HCT116 (cell line): ENCODE results near the gene SMYD3. TPM values are rescaled to one million over a fixed set of nuclear protein-coding genes. Genes with fewer than 3 reads are reported as not detected.

Source experiments
- ATAC-seq: fragments of 200-7000 bp; cut with Tn5 transposase; 2 replicates; pipeline ENCODE4 v1.9.1; 2020; ENCODE audit warnings: mild to moderate bottlenecking, moderate library complexity
- BruUV-seq: library from RNA; stranded (reverse); fragments of 400-500 nt; replicated peaks from 2 replicates; lab custom pipeline; 2021; lab: Mats Ljungman, UMichigan
- CTCF ChIA-PET: fragments of 300-600 bp; sonication (Branson Sonifier 250); formaldehyde crosslinking; loops from one replicate; lab custom pipeline; 2021; ENCODE audit warnings: antibody characterized with exemption; lab: Charles Lee
- POLR2A ChIA-PET: fragments of 300-600, 350-600 bp; sonication (Branson Sonifier 250); formaldehyde crosslinking; loops from one replicate; lab custom pipeline; 2021; ENCODE audit warnings: antibody characterized with exemption; lab: Charles Lee
- RAD21 ChIA-PET, 2 experiments: fragments of 300-600 bp; sonication (Branson Sonifier 250); formaldehyde crosslinking; loops; one replicate each; lab custom pipeline; 2023; ENCODE audit warnings: low total read pairs in 2 of 2; ENCODE audit not compliant: uncharacterized antibody in 2 of 2, unreplicated experiment in 2 of 2, low non-redundant PET in 1 of 2; lab: Charles Lee
- DNase-seq: peaks from one replicate; pipeline ENCODE4 v3.0.0-alpha.2; 2010; ENCODE audit warnings: low read depth, low spot score
- H2AFZ ChIP-seq: fragments of 200-600 bp; shearing (Covaris generic), sonication (generic); 2 replicates; pipeline ENCODE4 v1.6.1; 2017; ENCODE audit warnings: low read depth, mixed run types, mixed read lengths, antibody characterized with exemption, low read length; ENCODE audit not compliant: poor library complexity, severe bottlenecking
- H3K27ac ChIP-seq: 2 replicates; pipeline ENCODE4 v1.5.1; 2012; ENCODE audit warnings: low read depth, low read length
- H3K27me3 ChIP-seq: fragments of 200-600 bp; sonication (generic); 2 replicates; pipeline ENCODE4 v1.6.1; 2016; ENCODE audit warnings: mixed run types, low read length, mixed read lengths; ENCODE audit not compliant: insufficient read depth
- H3K36me3 ChIP-seq, 2 experiments: fragments of 200-500 bp in 1 of 2; fragments of 200-600 bp in 1 of 2; sonication (Bioruptor generic) in 1 of 2; sonication (generic) in 1 of 2; 2 replicates each; pipeline versions ENCODE4 v1.5.1 to v1.6.1; 2014 to 2016; ENCODE audit warnings: low read length in 2 of 2, inconsistent platforms in 1 of 2, mixed read lengths in 1 of 2, mixed run types in 1 of 2; ENCODE audit not compliant: insufficient read depth in 2 of 2, control insufficient read depth in 1 of 2
- H3K4me1 ChIP-seq, 2 experiments: fragments of 200-600 bp in 1 of 2; sonication (generic) in 1 of 2; 2 replicates each; pipeline versions ENCODE4 v1.5.1 to v1.6.1; 2012 to 2017; ENCODE audit warnings: low read length in 2 of 2, inconsistent platforms in 1 of 2, mild to moderate bottlenecking in 1 of 2, mixed read lengths in 1 of 2, mixed run types in 1 of 2, moderate library complexity in 1 of 2; ENCODE audit not compliant: insufficient read depth in 2 of 2, control insufficient read depth in 1 of 2
- H3K4me2 ChIP-seq: fragments of 200-600 bp; sonication (generic); 2 replicates; pipeline ENCODE4 v1.6.1; 2017; ENCODE audit warnings: mixed run types, low read length, mixed read lengths
- H3K4me3 ChIP-seq, 2 experiments: fragments of 200-600 bp in 1 of 2; sonication (generic) in 1 of 2; replicated peaks in 1 of 2; 2 replicates each; pipeline ENCODE4 v1.5.1; 2011 to 2016; ENCODE audit warnings: low read length in 2 of 2, control low read depth in 1 of 2, low read depth in 1 of 2, mild to moderate bottlenecking in 1 of 2, mixed read lengths in 1 of 2, mixed run types in 1 of 2
- H3K79me2 ChIP-seq: fragments of 200-600 bp; sonication (generic); 2 replicates; pipeline ENCODE4 v1.6.1; 2017; ENCODE audit warnings: mild to moderate bottlenecking, mixed run types, low read length, moderate library complexity, mixed read lengths; ENCODE audit not compliant: insufficient read depth
- H3K9ac ChIP-seq: fragments of 200-600 bp; sonication (generic); 2 replicates; pipeline ENCODE4 v1.6.1; 2016; ENCODE audit warnings: low read length, mixed read lengths
- H3K9me2 ChIP-seq: fragments of 200-600 bp; sonication (generic), shearing (Covaris generic); 2 replicates; pipeline ENCODE4 v1.6.1; 2017; ENCODE audit warnings: mixed run types, mild to moderate bottlenecking, moderate library complexity; ENCODE audit not compliant: insufficient read depth
- H3K9me3 ChIP-seq, 2 experiments: fragments of 200-500 bp in 1 of 2; fragments of 200-600 bp in 1 of 2; sonication (Bioruptor generic) in 1 of 2; sonication (generic) in 1 of 2; 2 replicates each; pipeline ENCODE4 v1.6.1; 2014 to 2017; ENCODE audit warnings: low read length in 2 of 2, mixed read lengths in 2 of 2, inconsistent platforms in 1 of 2, low read depth in 1 of 2, mild to moderate bottlenecking in 1 of 2, mixed run types in 1 of 2, moderate library complexity in 1 of 2; ENCODE audit not compliant: control insufficient read depth in 1 of 2, insufficient read depth in 1 of 2
- H4K20me1 ChIP-seq: fragments of 200-600 bp; sonication (generic), shearing (Covaris generic); 2 replicates; pipeline ENCODE4 v1.6.1; 2017; ENCODE audit warnings: mixed run types, mild to moderate bottlenecking, moderate library complexity; ENCODE audit not compliant: insufficient read depth
- CEBPB ChIP-seq: IDR thresholded peaks from 2 replicates; pipeline ENCODE4 v1.6.1; 2012; ENCODE audit warnings: low read depth
- EGR1 ChIP-seq: IDR thresholded peaks from 2 replicates; pipeline ENCODE4 v1.6.1; 2012; ENCODE audit warnings: low read depth
- ELF1 ChIP-seq: IDR thresholded peaks from 2 replicates; pipeline ENCODE4 v1.6.1; 2012; ENCODE audit warnings: low read depth, borderline replicate concordance
- EZH2 ChIP-seq: fragments of 200-600 bp; sonication (generic); IDR thresholded peaks from 2 replicates; pipeline ENCODE4 v1.6.1; 2017; ENCODE audit warnings: antibody characterized with exemption, mixed run types
- EZH2phosphoT487 ChIP-seq: fragments of 200-600 bp; IDR thresholded peaks from 2 replicates; pipeline ENCODE4 v1.6.1; 2018; ENCODE audit warnings: antibody characterized with exemption, borderline replicate concordance
- FOSL1 ChIP-seq: IDR thresholded peaks from 2 replicates; pipeline ENCODE4 v1.6.1; 2012; ENCODE audit warnings: low read depth
- RAD21 ChIP-seq: IDR thresholded peaks from 2 replicates; pipeline ENCODE4 v1.6.1; 2012; ENCODE audit warnings: low read depth, mild to moderate bottlenecking
- SIN3A ChIP-seq: IDR thresholded peaks from 2 replicates; pipeline ENCODE4 v1.6.1; 2012; ENCODE audit warnings: low read depth
- SP1 ChIP-seq: IDR thresholded peaks from 2 replicates; pipeline ENCODE4 v1.6.1; 2012; ENCODE audit warnings: low read depth
- SRF ChIP-seq: IDR thresholded peaks from 2 replicates; pipeline ENCODE4 v1.6.1; 2012; ENCODE audit warnings: low read depth
- TCF7L2 ChIP-seq: IDR thresholded peaks from 2 replicates; pipeline ENCODE4 v1.7.0; 2011; ENCODE audit warnings: borderline replicate concordance, inconsistent platforms; ENCODE audit not compliant: insufficient read depth, insufficient read length; ENCODE audit errors: extremely low read depth
- YY1 ChIP-seq: IDR thresholded peaks from 2 replicates; pipeline ENCODE4 v1.6.1; 2011; ENCODE audit warnings: low read length, low read depth, moderate library complexity, mild to moderate bottlenecking; ENCODE audit not compliant: insufficient replicate concordance; ENCODE audit errors: extremely low read depth
- ZFX ChIP-seq: fragments of 450-650 bp; IDR thresholded peaks from 2 replicates; pipeline ENCODE4 v1.6.1; 2017
- intact Hi-C: fragments of 100-400 bp; cut with micrococcal nuclease; formaldehyde crosslinking; loops from 2 replicates; pipeline ENCODE4 v1.10.0; 2022
- total RNA-seq: library from RNA; stranded (reverse); gene quantifications from one replicate; pipeline ENCODE4 v1.2.1, GENCODE V29; 2021; ENCODE audit not compliant: unreplicated experiment
- TF ChIP-seq, protein P1 (sequence below): IDR thresholded peaks from 2 replicates; pipeline ENCODE4 v1.6.1; 2012
- TF ChIP-seq, protein P2 (sequence below): IDR thresholded peaks from 2 replicates; pipeline ENCODE4 v1.6.1; 2012; ENCODE audit warnings: low read depth
- TF ChIP-seq, protein P3 (sequence below): IDR thresholded peaks from 2 replicates; pipeline ENCODE4 v1.6.1; 2012

Gene SMYD3
- total RNA-seq, 1 experiment from 2014 or later: 33.6 TPM

DNA sequence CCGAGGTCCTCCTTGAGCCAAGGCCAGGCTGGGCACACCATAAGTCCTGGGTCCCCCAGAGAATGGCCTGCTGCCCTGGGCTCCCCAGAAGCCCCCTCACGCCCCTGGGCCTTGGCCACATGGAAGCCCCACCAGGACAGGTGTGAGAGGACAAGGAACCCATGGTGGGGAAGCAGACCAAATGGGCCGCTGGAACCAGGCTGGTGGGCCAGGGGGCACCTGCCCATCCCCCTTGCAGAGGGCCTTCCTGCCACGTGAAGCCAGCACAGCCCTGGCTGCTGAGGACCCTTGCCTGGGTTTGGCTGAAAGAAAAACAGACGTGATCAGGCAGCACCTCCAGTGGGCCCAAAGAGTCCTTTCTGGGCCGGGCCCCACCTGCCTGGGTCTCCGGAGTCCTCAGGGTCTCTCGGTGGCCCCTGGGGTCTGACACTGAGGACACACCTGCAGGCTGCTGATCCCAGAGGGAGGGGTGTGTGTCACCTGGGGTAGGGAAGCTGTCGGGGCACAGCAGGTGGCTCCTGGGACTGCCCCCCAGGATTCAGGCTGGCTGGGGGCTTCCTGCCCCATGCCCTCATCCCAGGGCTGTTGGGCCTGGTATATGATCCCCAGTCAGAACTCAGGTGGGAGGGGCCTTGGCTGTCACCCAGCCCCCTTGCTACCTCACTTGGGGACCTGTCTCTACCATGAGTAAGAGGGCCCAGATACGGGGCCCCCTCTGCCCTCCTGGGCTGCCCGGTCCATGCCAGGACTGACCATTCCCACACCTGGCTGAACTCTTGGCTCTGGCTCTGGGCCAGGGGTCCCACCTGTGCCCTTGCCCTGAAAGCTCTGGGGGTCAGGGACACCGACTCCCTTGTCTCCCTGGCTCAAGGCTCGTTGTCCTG lies 3.3 kb upstream of the SMYD3 start:
- RAD21 ChIA-PET: no interaction called here
- Histone ChIP-seq H3K4me3 (no peak overlapping the region), H4K20me1 (no peaks in the 10 kb centered on the region), H3K79me2 (no peaks in the 10 kb centered on the region), H3K9me2 (no peaks in the 10 kb centered on the region), H2AFZ (no peak overlapping the region), H3K27ac (no peak overlapping the region), H3K36me3 (no peaks in the 10 kb centered on the region), H3K4me1 (peaks cover 0 to 13% of the 10 kb centered on the region in 2 experiments; a peak in 2 of 4 replicates)
- POLR2A ChIA-PET: no interaction called here
- CTCF ChIA-PET: no interaction called here
- intact Hi-C loops: no loop called here
- BruUV-seq: no TSS peak
- ATAC-seq: no peak
- no peak for TF ChIP-seq SRF
- TF ChIP-seq, all 23 proteins: peak for 0
- no peak overlapping the region for H3K9ac ChIP-seq
- no peak for DNase-seq
- no peaks in the 10 kb centered on the region for H3K27me3 ChIP-seq
- peaks cover 2 to 6% of the 10 kb centered on the region in 2 experiments; a peak in 2 of 4 replicates for H3K9me3 ChIP-seq
- no peak overlapping the region for H3K4me2 ChIP-seq

DNA sequence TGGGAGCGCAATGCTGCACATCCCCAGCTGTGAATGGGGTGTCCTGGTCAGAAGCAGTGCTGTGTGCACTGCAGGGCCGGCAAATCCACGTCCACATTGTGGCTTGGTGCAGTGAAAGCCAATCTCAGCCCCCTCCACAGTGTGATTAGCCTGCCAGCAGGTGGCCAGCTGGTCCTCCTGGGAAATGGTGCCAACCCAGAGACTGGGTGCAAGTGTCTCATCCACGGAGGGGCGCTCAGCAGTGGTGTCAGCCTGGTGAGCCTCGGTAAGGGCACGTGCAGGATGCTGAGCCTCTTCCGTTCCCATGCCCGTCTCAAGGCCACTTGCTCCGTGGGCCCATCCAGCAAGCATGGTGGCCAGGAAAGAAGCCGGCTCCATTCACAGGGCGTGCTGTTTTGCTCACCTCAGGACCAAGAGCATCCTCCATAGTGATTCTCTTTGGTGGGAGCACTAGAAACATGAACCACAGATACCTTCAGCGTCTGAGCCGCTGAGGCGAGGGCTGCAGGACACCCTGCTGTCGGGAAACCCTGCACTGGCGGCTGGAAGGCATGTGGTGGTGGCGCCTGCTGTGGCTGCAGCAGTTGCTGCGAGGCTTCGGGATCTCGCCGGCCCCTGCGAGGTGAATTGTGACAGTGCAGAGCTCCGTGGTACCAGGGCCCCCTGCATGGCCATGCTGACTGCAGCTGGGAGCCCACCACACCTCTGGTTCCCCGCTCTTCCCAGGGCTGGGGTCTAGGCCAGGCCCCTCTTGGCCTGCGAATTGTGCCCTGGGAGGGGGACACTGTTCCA lies 2.0 kb upstream of the SMYD3 start:
- no peak overlapping the region for H3K9ac ChIP-seq
- H3K36me3 ChIP-seq: no peaks in the 10 kb centered on the region
- ChIA-PET RAD21 (no interaction called here), CTCF (no interaction called here), POLR2A (no interaction called here)
- no peaks in the 10 kb centered on the region for H3K27me3 ChIP-seq
- no peaks in the 10 kb centered on the region for H3K9me3 ChIP-seq
- DNase-seq (no peak), ATAC-seq (no peak)
- H3K4me3 ChIP-seq: no peak overlapping the region
- no peak overlapping the region for H2AFZ ChIP-seq
- no peaks in the 10 kb centered on the region for H4K20me1 ChIP-seq
- H3K4me1 ChIP-seq: peaks cover 0 to 13% of the 10 kb centered on the region in 2 experiments; a peak in 2 of 4 replicates
- BruUV-seq: no TSS peak
- intact Hi-C loops: no loop called here
- no peaks in the 10 kb centered on the region for H3K79me2 ChIP-seq
- H3K9me2 ChIP-seq: no peaks in the 10 kb centered on the region
- H3K27ac ChIP-seq: no peak overlapping the region
- H3K4me2 ChIP-seq: no peak overlapping the region
- TF ChIP-seq EGR1: no peak
- no peak for TF ChIP-seq FOSL1
- TF ChIP-seq SIN3A: no peak
- TF ChIP-seq EZH2: no peak
- no peak for TF ChIP-seq EZH2phosphoT487
- no peak for TF ChIP-seq ZFX
- no peak for TF ChIP-seq TCF7L2
- TF ChIP-seq, protein P1, sequence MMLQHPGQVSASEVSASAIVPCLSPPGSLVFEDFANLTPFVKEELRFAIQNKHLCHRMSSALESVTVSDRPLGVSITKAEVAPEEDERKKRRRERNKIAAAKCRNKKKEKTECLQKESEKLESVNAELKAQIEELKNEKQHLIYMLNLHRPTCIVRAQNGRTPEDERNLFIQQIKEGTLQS: no peak
- TF ChIP-seq, protein P2, sequence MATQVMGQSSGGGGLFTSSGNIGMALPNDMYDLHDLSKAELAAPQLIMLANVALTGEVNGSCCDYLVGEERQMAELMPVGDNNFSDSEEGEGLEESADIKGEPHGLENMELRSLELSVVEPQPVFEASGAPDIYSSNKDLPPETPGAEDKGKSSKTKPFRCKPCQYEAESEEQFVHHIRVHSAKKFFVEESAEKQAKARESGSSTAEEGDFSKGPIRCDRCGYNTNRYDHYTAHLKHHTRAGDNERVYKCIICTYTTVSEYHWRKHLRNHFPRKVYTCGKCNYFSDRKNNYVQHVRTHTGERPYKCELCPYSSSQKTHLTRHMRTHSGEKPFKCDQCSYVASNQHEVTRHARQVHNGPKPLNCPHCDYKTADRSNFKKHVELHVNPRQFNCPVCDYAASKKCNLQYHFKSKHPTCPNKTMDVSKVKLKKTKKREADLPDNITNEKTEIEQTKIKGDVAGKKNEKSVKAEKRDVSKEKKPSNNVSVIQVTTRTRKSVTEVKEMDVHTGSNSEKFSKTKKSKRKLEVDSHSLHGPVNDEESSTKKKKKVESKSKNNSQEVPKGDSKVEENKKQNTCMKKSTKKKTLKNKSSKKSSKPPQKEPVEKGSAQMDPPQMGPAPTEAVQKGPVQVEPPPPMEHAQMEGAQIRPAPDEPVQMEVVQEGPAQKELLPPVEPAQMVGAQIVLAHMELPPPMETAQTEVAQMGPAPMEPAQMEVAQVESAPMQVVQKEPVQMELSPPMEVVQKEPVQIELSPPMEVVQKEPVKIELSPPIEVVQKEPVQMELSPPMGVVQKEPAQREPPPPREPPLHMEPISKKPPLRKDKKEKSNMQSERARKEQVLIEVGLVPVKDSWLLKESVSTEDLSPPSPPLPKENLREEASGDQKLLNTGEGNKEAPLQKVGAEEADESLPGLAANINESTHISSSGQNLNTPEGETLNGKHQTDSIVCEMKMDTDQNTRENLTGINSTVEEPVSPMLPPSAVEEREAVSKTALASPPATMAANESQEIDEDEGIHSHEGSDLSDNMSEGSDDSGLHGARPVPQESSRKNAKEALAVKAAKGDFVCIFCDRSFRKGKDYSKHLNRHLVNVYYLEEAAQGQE: no peak
- TF ChIP-seq SP1: no peak
- no peak for TF ChIP-seq CEBPB
- TF ChIP-seq, protein P3, sequence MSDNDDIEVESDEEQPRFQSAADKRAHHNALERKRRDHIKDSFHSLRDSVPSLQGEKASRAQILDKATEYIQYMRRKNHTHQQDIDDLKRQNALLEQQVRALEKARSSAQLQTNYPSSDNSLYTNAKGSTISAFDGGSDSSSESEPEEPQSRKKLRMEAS: no peak
- no peak for TF ChIP-seq RAD21
- TF ChIP-seq ELF1: no peak
- TF ChIP-seq YY1: no peak
- no peak for TF ChIP-seq SRF
